Activated CD8-positive, alpha-beta T cell treated with anti-CD3 and anti-CD28 coated beads, Interleukin-2, amount 10 ng/mL, durations not matched to agents 7 days and 5 days (primary cell): ENCODE data around the gene DIS3L2. TPM values are rescaled to one million over a fixed set of nuclear protein-coding genes. Genes with fewer than 3 reads are reported as not detected.
"Not testable (repeated sequence)": the region's sequence is repeated elsewhere in the genome, so short reads cannot be mapped to it uniquely, and the experiment has no call there.

Experiments
- ATAC-seq: fragments of 150-1000 bp; cut with Tn5 transposase; one replicate; pipeline ENCODE4 v1.10.0; 2021; ENCODE audit warnings: moderate library complexity
- CTCF ChIA-PET: fragments of 350-600 bp; sonication (Branson Sonifier 250); formaldehyde crosslinking; loops from one replicate; lab custom pipeline; 2021; ENCODE audit warnings: antibody characterized with exemption; lab: Charles Lee
- POLR2A ChIA-PET: fragments of 350-600 bp; sonication (Branson Sonifier 250); formaldehyde crosslinking; loops from one replicate; lab custom pipeline; 2021; ENCODE audit warnings: antibody characterized with exemption; lab: Charles Lee
- DNase-seq: peaks from one replicate; pipeline ENCODE4 v3.0.0-alpha.2; 2020
- H3K27ac Mint-ChIP-seq: one replicate; pipeline ENCODE4 v1.8.0; 2021; ENCODE audit warnings: mild to moderate bottlenecking, mixed read lengths
- H3K27me3 Mint-ChIP-seq: one replicate; pipeline ENCODE4 v1.8.0; 2021; ENCODE audit warnings: low read depth, mixed read lengths
- H3K36me3 Mint-ChIP-seq: one replicate; pipeline ENCODE4 v1.8.0; 2021; ENCODE audit warnings: low read depth, mixed read lengths
- H3K4me1 Mint-ChIP-seq: one replicate; pipeline ENCODE4 v1.8.0; 2021; ENCODE audit warnings: low read depth, mixed read lengths
- H3K4me3 Mint-ChIP-seq: one replicate; pipeline ENCODE4 v1.8.0; 2021; ENCODE audit warnings: mild to moderate bottlenecking, mixed read lengths
- H3K9me3 Mint-ChIP-seq: one replicate; pipeline ENCODE4 v1.8.0; 2022; ENCODE audit warnings: mixed read lengths; ENCODE audit not compliant: insufficient read depth
- total RNA-seq, 2 experiments: library from RNA; stranded (reverse); gene quantifications; one replicate each; pipeline ENCODE4 v1.2.3, GENCODE V29; 2021

The DIS3L2 gene
- total RNA-seq, 2 experiments from 2014 or later = 32.2 to 36.2 TPM

DNA sequence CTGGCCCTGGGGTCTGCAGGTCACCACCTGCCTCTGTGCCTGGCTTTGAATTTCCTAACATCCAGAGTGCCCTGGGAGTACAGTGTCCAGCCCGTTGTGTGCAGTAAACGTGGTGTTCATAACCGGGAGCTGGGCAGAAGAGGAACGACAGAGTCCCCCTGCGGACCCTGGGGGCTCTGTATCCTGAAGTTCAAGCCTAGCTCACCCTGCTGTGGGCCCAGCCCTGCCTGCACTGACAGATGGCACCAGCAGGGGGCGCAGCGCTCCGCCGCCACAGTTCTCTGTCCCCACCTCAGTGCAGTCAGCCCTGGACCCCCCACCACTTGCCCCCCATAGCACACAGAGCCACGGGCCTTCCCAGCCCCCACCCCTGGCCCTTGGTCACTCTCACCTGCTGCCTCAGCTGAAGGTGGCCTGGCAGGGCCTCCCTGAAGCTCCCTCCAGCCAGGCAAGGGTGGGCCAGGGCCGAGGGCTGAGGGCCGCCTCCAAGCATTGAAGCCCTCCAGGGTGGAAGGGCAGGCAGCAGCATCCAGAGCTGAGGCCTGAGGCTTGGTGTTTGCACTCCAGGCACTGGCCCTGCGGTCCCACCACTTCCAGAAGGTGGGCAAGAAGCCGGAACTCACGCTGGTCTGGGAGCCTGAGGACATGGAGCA, 373.8 kb downstream of the DIS3L2 start:
- not testable (repeated sequence) for H3K9me3 Mint-ChIP-seq, H3K4me1 Mint-ChIP-seq, H3K36me3 Mint-ChIP-seq, H3K27me3 Mint-ChIP-seq, H3K4me3 Mint-ChIP-seq, H3K27ac Mint-ChIP-seq, DNase-seq
- peak; percentile 68 for ATAC-seq
- ChIA-PET CTCF (interaction anchor here (1.0 to 2.4 kb wide), 6 partner anchors 13 to 152 kb away, joined by 3 to 7 read pairs (median 6); no protein-coding TSS in a partner anchor), POLR2A (interaction anchor here (1.4 kb wide), 1 partner anchor 26 kb away, joined by 3 read pairs; no protein-coding TSS in a partner anchor)

DNA sequence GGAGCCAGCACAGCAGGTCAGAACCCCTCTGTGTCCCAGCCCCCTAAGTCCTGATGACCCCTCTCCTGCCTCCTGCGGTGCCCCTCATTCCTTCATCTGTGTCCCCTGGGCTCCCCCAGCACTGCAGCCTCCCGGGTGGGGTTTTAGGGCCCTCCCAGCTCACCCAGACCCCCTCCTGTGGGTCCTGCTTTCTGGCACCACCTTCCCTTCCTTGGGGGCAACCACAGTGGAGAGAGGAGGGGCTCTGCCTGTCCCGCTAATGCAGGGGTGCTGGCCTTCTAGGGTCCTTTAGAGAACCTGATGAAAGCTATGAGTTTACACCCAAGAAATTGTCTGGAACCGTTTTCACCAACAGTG, 374.3 kb downstream of the DIS3L2 start:
- no peak overlapping the region for H3K4me3 Mint-ChIP-seq
- H3K4me1 Mint-ChIP-seq = peaks cover 2% of the 10 kb centered on the region
- no peaks in the 10 kb centered on the region for H3K36me3 Mint-ChIP-seq
- ATAC-seq (no peak), DNase-seq (no peak)
- H3K9me3 Mint-ChIP-seq = no peaks in the 10 kb centered on the region
- H3K27ac Mint-ChIP-seq = no peak overlapping the region
- ChIA-PET POLR2A (no interaction called here), CTCF (interaction anchor here (1.0 to 2.4 kb wide), 6 partner anchors 13 to 152 kb away, joined by 3 to 7 read pairs (median 6); no protein-coding TSS in a partner anchor)
- H3K27me3 Mint-ChIP-seq = no peaks in the 10 kb centered on the region

DNA sequence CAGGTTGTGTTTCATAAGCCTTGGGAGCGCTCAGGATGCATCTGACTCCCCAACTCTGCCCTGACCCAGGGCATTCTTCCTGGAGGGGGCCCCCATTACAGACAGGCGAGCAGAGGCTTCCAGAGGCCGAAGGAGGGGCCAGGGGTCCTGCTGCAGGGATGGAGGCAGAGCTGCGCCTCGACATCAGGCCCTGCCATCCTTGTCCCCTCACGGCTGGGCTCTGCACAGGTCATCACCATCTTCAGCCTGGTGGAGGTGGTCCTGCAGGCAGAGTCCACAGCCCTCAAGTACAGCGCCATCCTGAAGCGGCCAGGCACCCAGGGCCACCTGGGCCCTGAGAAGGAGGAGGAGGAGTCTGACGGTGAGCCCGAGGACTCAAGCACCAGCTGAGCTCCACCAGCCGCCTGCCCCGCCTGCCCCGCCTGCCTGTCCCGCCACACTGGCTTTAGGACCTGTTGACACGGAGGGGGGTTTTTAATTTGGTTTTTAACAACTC, 374.8 kb downstream of the DIS3L2 start:
- POLR2A ChIA-PET = no interaction called here
- Mint-ChIP-seq H3K27me3 (no peaks in the 10 kb centered on the region), H3K27ac (no peak overlapping the region), H3K9me3 (no peaks in the 10 kb centered on the region), H3K4me1 (peaks cover 2% of the 10 kb centered on the region), H3K4me3 (no peak overlapping the region), H3K36me3 (no peaks in the 10 kb centered on the region)
- ATAC-seq (no peak), DNase-seq (no peak)
- CTCF ChIA-PET = interaction anchor here (1.0 to 2.4 kb wide), 7 partner anchors 8 to 153 kb away, joined by 3 to 7 read pairs (median 6); no protein-coding TSS in a partner anchor

DNA sequence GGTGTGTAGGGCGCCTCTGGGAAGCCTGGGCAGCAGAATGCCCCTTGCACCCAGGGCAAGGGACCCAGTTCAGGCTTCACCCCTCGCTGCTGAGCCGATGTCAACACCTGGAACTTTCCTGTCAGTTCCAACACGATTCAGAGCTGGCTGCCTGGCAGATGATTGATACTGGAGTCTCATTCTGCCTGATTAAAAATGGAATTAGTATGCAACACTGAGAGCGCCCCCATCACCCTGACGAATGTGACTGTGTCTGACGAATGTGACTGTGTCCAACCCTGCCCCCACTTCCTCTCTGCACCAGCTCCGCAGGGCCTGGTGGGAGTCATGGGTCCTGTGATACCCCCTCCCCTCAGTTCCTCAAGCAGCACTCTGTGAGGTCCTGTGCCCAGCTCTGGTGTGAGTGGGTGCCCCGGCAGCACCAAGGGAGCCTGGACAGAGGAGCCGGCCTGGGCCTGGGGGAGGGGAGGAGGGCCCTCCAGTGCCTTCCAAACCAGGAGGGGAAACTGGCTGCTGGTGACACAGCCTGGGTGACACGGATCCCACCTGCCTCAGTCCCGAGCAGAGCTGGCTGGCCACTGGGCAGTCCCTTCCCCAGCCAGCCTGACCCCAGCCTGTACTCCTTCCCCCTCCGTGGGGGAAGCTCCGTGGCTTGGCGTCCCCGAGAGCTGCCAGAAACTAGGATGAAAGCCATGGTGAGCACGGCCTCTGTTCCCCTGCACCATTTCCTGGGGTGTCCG, 375.6 kb downstream of the DIS3L2 start:
- POLR2A ChIA-PET = interaction anchor here (0.7 kb wide), 1 partner anchor 96 kb away, joined by 3 read pairs; no protein-coding TSS in a partner anchor
- CTCF ChIA-PET = interaction anchor here (1.1 to 2.3 kb wide), 4 partner anchors 9 to 108 kb away, joined by 3 to 6 read pairs (median 4); no protein-coding TSS in a partner anchor
- Mint-ChIP-seq H3K36me3 (no peaks in the 10 kb centered on the region), H3K9me3 (no peaks in the 10 kb centered on the region), H3K4me1 (peaks cover 2% of the 10 kb centered on the region), H3K4me3 (no peak overlapping the region), H3K27ac (no peak overlapping the region), H3K27me3 (no peaks in the 10 kb centered on the region)
- DNase-seq (no peak), ATAC-seq (no peak)

DNA sequence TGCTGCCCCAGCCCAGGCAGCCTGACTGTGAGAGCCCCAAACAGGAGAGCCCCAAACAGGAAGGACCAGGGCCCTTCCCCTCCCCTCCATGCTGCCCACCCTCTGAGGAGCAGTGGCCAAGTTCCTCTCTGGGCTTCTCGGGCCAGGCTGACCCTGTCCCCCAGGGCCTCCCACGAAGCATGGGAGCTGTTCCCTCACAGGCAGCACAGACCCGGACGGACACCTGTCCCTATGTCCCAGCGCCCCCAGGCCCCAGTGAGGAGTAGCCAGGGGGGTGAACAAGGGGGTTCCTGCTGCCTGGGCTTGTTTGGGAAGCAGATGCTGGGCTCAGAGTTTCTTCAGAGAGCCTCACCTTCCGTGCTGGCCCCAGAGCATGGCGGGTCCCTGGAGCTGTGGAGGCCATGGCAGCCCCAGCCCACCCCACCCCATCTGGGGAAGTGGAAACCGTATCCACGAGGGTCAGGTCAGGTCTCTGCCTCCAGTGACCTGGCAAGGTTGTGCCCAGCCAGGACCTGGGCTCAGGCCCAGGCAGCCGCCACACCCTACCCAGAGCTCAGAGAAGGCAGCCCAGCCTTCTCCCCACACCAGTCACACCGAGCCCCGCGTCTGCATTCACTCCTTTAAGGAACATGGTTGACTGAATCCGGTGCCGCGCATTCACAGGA, 376.7 kb downstream of the DIS3L2 start:
- CTCF ChIA-PET = interaction anchor here (1.4 kb wide), 1 partner anchor 107 kb away, joined by 3 read pairs; no protein-coding TSS in a partner anchor
- ATAC-seq, POLR2A ChIA-PET, DNase-seq, H3K9me3 Mint-ChIP-seq, H3K36me3 Mint-ChIP-seq, H3K27me3 Mint-ChIP-seq, H3K4me3 Mint-ChIP-seq, H3K4me1 Mint-ChIP-seq: not testable (repeated sequence)
- peak overlapping the region; percentile 52 for H3K27ac Mint-ChIP-seq

DNA sequence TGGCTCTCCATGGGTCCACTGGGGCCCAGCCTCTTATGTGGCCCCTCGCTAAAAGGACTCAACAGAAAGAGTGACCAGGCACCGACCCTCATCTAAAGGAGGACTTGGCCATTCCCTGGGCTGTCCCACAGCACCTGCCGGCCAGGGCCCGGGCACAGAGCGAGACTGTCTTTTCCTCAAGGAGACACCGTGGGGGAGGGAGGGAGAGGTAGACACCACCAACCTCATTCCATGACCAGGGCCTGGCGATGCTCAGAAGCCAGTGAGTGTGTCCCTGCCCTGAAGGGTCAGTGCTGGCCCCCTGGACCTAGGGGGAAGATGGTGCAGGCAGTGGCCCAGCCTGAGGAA, 377.2 kb downstream of the DIS3L2 start:
- DNase-seq (no peak), ATAC-seq (no peak)
- peak overlapping the region; percentile 52 for H3K27ac Mint-ChIP-seq
- H3K4me1 Mint-ChIP-seq = peaks cover 2% of the 10 kb centered on the region
- no peaks in the 10 kb centered on the region for H3K9me3 Mint-ChIP-seq
- POLR2A ChIA-PET = no interaction called here
- H3K4me3 Mint-ChIP-seq = no peak overlapping the region
- H3K36me3 Mint-ChIP-seq = no peaks in the 10 kb centered on the region
- H3K27me3 Mint-ChIP-seq = no peaks in the 10 kb centered on the region
- CTCF ChIA-PET = no interaction called here

DNA sequence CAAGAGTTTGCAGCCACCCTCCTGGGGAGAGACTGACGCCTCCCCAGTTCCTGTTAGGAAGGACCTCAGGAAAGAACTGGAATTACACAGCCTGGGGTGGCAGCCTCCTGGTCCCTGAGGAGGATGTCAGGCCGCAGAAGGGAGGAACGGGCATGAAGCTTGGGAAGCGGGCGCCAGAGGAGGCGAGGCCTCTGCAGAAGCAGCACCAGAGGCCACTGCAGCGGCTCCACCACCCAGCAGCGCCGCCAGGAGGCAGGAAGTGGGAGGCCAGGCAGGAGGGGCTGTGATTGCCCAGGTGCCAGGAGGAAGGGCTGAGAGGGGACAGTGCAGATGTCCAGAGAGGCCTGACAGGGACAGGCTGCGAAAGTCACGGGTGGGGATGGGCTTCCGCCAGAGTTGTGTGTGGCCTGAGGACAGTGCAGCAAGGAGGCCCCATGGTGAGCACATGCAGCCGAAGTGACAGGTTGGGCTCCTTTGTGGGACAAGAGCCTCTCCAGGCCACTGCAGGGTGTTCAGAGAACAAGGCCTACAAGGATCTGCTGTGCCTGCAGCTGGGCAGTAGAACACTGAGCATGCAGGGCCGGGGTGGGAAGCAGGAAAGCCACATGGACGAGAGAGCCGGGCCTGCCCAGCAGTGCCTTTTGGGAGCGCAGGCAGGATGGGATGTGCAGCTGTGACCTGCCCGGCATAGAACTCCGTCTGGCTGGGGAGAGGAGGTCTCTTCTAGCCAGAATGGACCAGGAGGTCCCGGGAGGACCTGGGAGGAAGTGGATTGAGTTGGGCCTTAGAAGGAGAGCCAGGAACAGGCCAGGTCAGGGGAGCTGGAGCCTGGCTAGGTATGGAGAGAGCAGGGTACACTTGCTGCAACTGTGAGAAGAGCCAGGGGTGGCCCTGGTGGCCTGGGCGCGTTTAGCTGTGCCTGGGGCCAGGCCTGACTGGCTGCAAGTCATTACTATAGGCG, 377.9 kb downstream of the DIS3L2 start:
- H3K27me3 Mint-ChIP-seq = no peaks in the 10 kb centered on the region
- POLR2A ChIA-PET = no interaction called here
- H3K4me3 Mint-ChIP-seq = no peak overlapping the region
- no peaks in the 10 kb centered on the region for H3K36me3 Mint-ChIP-seq
- H3K9me3 Mint-ChIP-seq = no peaks in the 10 kb centered on the region
- no peak for ATAC-seq
- peaks cover 2% of the 10 kb centered on the region for H3K4me1 Mint-ChIP-seq
- CTCF ChIA-PET = interaction anchor here (1.1 to 1.5 kb wide), 2 partner anchors 15 to 19 kb away, joined by 3 read pairs; no protein-coding TSS in a partner anchor
- H3K27ac Mint-ChIP-seq = no peak overlapping the region
- DNase-seq = no peak

DNA sequence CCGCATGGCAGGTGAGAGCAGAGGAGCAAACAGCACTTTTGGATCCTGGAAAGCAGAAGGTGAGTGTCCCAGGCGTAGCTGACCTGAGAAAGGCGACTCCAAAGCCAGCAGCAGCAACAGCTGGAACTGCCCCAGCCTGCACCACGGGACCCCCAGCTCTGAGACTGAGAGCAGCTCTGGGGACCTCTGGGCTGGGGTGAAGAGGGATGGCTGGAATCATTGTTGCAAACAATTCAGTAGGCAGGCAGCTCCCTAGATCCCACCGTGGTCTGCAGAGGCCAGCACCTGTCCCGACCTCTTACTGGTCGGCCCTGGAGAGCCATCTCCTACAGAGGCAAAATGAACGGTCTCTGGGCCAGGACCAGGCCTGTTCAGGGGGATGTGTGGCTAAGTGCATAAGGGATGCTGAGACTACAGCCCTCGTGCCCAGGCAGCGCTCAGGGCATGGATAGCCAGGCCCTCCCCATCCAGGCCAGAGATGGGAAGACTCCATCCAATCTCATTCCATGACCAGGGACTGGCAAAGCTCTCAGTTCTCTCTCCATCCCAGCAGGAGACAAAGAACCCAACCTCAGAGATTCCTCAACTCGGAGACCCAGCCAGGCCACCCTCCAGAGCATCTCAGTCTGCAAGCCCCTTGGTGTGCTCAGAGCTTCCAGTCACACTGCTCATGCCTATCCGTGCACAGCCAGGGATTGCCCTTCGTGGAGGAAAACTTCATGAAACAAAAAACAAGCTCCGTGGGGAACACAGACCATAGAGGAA, 378.8 kb downstream of the DIS3L2 start:
- Mint-ChIP-seq H3K4me1 (peaks cover 2% of the 10 kb centered on the region), H3K27ac (no peak overlapping the region)
- CTCF ChIA-PET = interaction anchor here (1.1 to 1.5 kb wide), 3 partner anchors 14 to 25 kb away, joined by 3 to 5 read pairs (median 3); no protein-coding TSS in a partner anchor

DNA sequence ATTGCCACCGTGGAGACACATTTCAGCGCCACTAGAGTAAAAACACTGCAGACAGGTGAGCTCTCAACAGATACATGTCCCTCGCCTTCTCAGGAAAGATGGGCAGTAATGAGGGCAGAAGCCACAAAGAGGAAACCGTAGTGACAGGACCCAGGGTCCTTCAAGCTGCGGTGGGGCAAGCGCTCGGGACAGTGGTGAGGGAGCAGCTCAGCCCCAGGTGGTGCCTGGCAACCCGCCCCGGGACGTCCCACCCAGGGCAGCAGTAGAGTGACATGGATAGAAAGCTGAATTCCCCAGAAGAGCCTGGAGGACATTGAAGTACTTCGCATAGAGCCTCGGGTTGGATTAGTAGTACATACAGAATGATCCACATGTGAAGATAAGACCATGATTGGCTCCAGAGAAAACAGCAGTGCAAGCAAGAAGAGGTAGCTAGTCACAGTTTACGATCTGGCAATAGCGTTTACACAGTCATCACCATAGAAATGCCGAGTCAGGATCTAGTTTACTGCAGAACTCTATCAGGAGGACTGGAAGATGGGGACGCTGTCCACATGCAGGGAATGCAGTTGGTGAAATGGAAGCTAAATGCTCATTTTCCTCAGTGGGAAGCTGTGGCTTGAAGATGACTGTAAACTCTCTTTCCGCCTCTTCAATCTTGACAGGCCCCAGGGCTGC, 379.7 kb downstream of the DIS3L2 start:
- ATAC-seq = no peak
- no peak overlapping the region for H3K27ac Mint-ChIP-seq
- H3K36me3 Mint-ChIP-seq = no peaks in the 10 kb centered on the region
- POLR2A ChIA-PET = interaction anchor here (0.5 kb wide), 1 partner anchor 26 kb away, joined by 3 read pairs; no protein-coding TSS in a partner anchor
- H3K4me1 Mint-ChIP-seq = peaks cover 2% of the 10 kb centered on the region
- DNase-seq = no peak
- no peaks in the 10 kb centered on the region for H3K9me3 Mint-ChIP-seq
- H3K4me3 Mint-ChIP-seq = no peak overlapping the region
- CTCF ChIA-PET = interaction anchor here (1.0 to 1.5 kb wide), 3 partner anchors 14 to 24 kb away, joined by 3 to 5 read pairs (median 3); no protein-coding TSS in a partner anchor
- peaks cover 3% of the 10 kb centered on the region for H3K27me3 Mint-ChIP-seq

More for the DNA sequence above, 378.8 kb downstream of the DIS3L2 start:
- H3K27me3 Mint-ChIP-seq = peaks cover 3% of the 10 kb centered on the region
- H3K9me3 Mint-ChIP-seq = no peaks in the 10 kb centered on the region
- POLR2A ChIA-PET = no interaction called here
- ATAC-seq (no peak), DNase-seq (no peak)
- H3K36me3 Mint-ChIP-seq = no peaks in the 10 kb centered on the region
- no peak overlapping the region for H3K4me3 Mint-ChIP-seq

DNA sequence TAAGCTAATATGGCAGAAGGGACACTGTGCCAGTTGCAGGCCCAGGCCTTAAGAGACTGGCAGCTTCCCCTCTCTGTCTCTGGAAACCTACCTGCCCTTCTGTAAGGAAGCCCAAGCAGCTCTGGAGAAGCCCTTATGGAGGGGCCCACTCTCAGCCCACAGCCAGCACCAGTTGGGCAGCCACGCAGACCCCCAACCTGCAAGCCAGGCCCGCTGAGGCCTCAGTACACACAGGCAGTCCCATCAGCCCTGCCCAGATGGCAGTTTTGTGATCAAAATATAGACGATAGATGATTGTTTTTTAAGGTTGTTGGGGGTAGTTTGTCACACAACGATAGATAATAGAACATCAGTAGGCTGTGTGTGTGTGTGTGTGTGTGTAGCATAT, 380.2 kb downstream of the DIS3L2 start:
- POLR2A ChIA-PET = interaction anchor here (0.5 kb wide), 1 partner anchor 27 kb away, joined by 3 read pairs; no protein-coding TSS in a partner anchor

More for the DNA sequence above, 380.2 kb downstream of the DIS3L2 start:
- Mint-ChIP-seq H3K4me1 (peaks cover 2% of the 10 kb centered on the region), H3K27me3 (peaks cover 4% of the 10 kb centered on the region), H3K36me3 (no peaks in the 10 kb centered on the region), H3K27ac (no peak overlapping the region), H3K4me3 (no peak overlapping the region), H3K9me3 (no peaks in the 10 kb centered on the region)
- ATAC-seq (no peak), DNase-seq (no peak)
- CTCF ChIA-PET = interaction anchor here (1.0 to 1.5 kb wide), 2 partner anchors 14 to 24 kb away, joined by 3 to 5 read pairs; no protein-coding TSS in a partner anchor
